HG03469 (cell line): ENCODE measurements around the gene GGCX.
A peak's percentile ranks its signal among the peaks of the same experiment; 100 is the strongest.
"Not testable (repeated sequence)": the region's sequence is repeated elsewhere in the genome, so short reads cannot be mapped to it uniquely, and the experiment has no call there.

ENCODE experiments used
- ATAC-seq: cut with Tn5 transposase; IDR thresholded peaks from one replicate; pipeline ENCODE4 v1.9.1; 2021; ENCODE audit warnings: mild to moderate bottlenecking, moderate library complexity, moderate number of reproducible peaks; ENCODE audit not compliant: unreplicated experiment

Gene GGCX

DNA sequence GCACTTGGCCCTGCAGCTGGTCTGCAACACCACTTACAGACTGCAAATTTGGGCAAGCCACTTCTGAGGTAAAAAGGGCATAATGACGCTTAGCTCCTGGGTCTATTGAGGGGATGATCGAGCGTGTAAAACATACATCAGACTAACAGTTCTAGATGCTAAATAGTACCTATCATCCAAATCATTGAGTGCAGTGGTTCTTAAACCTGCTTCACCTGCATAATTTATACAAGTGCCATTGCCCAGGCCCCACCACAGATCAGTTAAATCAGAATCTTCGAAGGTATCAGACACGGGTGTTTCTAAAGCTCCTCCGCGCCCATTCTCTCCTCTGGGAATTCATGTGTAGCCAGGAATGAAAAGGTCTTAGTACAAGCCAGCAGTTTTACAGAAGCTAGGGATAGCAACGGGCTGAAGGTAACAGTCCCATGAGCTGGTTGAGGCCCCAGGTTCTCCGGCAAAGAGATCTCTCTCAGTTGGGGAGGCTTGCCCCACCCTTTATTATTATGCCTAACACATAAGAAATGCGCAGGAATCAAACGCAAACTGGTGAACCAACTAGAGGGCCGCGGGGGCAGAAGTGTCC, 33.5 kb upstream of the GGCX start:
- ATAC-seq = no peak

DNA sequence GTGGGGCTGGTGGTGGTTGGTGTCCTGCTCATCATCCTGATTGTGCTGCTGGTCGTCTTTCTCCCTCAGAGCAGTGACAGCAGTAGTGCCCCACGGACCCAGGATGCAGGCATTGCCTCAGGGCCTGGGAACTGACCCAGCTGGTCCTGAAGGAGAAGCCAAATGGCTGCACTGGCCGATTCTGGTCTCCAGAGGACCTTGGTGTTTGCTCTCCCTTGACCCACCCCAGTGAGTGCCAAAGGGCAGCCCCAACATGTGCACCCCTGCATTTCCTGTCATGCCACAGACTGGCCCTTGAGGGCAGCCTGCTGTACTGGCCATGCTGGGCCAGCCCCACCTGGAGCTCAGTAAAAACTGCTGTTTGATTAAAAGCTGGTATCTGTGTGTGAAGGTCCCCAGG, 31.7 kb upstream of the GGCX start:
- ATAC-seq = no peak

DNA sequence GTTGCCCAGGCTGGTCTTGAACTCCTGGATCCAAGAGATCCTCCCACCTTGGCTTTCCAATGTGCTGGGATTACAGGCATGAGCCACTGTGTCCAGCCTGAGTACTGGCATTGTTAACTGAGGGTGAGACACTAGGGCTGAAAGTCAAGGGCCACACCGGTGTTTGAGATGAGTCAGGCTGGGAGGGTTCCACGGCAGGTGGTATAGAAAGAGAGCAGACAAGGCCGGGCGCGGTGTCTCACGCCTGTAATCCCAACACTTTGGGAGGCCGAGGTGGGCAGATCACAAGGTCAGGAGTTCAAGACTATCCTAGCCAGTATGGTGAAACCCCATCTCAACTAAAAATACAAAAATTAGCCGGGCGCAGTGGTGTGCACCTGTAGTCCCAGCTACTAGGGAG, 31.0 kb upstream of the GGCX start:
- ATAC-seq = not testable (repeated sequence)

DNA sequence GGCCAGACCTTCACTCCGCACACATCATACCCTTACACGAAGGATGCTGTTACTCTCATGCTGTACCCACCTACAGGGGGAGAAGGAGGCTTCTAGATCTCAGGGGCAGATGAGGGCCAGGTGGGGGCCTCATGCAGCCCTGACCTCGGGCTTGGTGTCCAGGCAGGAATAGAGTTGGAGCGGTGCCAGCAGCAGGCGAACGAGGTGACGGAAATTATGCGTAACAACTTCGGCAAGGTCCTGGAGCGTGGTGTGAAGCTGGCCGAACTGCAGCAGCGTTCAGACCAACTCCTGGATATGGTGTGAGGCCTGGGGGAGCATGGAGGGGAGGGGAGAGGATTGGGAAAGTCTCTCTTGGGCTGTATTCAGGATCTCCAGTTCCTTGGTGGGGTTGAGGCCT, 30.3 kb upstream of the GGCX start:
- no peak for ATAC-seq

DNA sequence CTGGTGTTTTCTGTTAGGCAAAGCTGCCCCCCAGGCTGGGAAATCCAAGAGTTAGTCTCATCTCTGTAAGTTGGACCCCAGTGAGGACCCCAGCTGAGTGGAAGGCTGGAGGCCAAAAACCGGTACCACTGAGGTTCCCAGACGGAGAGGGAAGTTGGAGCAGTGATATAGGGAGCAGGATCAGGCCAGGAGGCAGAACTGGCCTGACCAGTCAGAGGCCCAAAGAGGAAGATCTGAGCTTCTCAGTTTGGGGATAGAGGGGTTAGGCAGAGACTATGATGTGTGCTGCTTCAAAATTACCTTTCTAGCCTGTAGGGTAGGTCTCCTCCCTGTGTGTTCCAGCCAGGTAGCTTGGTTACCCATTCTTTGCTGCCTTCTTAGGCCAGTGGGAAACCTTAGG, 29.7 kb upstream of the GGCX start:
- ATAC-seq = no peak

DNA sequence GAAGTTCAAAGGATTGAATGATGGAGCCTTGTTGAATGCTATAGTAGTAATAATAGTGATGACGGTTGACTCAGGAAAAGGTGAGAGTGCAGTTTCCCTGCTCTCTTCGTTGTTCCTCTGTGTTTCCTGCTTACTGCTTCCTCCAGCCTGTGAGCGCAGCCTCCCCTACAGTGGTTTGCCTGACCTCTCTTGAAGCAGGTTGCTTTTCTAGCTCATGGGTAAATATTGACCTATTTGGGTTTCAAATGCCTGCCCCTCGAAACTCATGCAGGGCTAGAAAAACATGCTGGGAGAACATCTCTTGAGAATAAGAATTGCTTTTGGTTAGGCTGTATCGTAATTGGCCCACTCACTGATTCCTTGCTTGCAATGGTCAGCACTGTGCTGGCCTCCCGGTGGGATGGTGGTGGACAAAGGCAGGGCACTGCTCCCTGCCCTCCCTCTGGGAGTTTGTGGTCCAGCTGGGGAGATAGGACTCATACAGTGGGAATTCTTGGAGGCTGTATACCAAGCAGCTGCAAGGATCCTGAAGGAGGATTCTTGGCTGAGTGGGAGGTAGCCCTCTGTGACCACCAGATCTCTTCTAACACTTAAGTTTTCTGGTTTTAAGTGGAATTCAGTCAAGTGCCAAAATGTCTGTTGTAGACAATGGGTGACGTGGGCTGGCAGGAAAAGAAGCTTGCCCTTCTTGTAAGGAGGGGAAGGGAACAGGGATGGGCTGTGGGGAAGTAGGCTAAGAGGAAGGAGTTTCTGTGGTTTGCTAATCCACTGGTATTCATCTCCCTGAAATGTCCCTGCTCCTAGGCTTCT, 28.9 kb upstream of the GGCX start:
- ATAC-seq = no peak

DNA sequence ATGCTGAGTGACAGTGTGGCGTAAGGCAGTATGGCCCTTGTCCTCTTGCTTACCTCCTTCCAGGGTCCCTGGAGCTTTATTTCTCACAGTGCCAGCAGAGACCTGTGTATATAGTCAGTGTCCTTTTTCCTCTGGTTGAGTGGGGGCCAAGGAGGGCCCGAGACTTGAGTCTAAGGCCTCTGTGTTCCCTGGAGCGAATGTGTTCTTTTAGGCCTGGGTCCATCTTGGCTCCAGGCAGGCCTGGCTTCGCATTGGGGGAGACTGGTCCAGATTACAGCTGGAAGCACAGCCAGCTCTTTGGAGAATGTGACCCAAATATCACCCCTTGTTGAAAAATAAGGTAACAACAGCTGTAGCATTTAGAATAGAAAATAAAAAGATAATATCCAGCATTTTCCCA, 27.9 kb upstream of the GGCX start:
- ATAC-seq = no peak

DNA sequence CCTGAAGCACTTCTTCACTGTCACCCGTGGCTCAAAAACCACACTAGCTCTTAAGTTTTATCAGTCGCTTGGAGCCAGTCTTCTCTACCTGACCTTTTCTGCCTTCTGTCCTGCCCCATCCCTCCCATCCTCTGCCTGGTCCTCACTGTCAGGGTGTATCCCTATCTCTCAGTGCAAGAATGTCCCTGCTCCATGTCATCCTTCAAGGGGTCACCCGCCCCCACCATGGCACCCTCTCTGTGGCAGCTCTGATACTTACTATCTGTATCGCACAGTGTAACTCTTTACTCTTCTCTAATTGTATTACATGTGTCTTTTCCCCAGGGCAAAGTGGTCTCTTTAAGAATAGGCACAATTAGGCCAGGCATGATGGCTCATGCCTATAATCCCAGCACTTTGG, 27.4 kb upstream of the GGCX start:
- ATAC-seq = no peak

DNA sequence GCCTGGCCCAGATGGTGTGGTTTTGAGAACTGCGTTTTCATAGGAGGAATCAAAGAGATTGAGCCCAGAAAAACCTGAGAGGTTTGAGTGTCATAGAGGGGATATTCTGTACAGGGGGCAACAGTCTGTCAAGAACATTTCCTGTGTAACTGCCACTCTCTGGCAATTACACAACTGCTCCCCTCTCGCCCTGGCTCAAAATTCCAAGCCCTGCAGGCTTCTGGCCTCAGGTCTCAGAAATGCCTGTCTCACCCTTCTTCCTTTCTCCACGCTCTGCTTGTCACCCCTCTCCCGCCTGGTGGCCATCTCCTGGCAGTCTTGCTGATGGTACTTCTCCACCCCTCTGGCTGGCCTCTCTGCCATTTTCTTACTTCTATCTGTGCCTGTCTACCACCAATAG, 26.9 kb upstream of the GGCX start:
- no peak for ATAC-seq

DNA sequence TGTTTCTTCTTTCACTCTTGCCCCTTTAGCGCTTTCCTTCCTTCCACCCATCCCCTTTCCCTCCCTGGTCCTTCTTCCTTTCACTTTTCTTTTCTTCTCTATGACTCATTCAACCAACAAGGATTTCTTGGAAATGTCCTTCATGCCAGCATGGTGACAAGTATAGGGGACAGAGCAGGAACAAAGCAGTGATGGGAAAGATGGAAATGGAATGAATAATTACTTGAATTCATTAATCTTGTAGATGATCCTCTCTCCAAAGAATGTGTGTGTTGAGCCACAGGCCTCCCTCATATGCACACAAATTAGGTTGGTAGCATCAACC, 24.4 kb upstream of the GGCX start:
- no peak for ATAC-seq

DNA sequence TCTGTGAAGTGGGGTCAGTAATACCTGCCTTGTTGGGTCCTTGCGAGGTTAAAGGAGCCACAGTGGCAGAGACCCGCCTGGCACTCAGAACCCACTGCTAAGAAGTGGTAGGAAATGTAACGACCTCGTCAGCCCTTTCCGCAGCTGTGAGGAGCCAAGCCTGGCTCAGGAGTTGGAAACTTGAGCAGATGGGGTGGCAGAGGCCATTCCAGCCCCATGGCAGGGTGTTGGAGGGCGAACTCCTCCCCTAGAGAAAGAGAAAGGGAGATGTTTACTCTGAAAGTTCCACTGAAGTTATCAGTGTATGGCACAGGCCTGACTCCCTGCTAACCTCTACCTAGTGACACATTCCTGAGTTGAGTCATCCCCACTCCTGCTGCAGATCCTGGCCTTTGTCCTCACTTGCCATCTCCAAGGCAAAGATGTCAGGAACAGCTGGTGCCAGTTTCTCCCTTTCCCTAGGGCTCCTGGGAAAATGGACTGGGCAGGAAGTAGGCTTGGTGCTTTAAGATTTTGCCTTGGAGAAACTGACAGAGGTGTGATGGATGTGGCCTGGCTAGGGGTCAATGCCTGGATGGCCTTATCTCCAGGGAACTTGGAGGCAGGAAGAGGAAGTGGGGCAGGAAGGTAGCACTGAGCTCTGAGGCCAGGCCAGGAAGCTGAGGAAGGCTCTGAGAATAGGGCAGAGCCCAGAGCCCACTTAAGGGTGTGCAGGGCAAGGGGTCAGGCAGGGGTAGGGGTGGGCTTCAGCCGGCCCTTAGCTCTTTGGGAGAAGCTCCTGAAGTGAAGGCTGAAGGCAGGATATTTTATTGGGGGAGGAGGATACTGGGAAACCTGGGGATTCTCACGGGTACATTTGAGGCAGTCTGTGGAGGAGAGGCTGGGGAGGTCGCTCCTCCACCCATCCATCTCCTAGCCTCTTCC, 23.8 kb upstream of the GGCX start:
- ATAC-seq = no peak

DNA sequence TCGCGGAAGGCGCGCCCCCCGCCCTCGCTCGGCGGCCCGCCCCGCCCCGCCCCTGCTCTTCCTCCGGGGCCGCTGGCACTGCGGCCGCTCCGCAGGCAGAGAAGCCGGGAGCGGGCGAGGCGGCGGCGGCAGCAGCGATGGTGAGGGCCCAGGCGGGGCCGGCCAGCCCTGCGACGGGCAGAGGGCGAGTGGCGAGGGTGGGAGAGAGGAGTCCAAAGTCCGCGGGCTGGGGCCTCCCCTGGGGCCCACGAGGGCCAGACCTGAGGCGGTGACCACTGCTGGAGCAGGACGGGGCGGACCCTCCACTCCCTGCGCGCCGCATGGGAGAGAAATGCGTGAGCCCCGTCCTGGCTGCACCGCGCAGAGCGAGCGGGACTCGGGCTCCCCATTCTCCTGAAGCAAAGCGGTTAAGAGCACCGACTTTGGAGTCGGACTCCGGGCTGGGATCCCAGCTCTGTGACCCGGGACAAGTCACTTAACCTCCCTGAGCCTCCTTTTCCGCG, 23.1 kb upstream of the GGCX start, which contains the start of gene VAMP5:
Gene VAMP5 (plus strand): TSS at position 78 of the 503 bp plus-strand sequence. CDS start 60 bp downstream, at position 138.
- no peak for ATAC-seq

DNA sequence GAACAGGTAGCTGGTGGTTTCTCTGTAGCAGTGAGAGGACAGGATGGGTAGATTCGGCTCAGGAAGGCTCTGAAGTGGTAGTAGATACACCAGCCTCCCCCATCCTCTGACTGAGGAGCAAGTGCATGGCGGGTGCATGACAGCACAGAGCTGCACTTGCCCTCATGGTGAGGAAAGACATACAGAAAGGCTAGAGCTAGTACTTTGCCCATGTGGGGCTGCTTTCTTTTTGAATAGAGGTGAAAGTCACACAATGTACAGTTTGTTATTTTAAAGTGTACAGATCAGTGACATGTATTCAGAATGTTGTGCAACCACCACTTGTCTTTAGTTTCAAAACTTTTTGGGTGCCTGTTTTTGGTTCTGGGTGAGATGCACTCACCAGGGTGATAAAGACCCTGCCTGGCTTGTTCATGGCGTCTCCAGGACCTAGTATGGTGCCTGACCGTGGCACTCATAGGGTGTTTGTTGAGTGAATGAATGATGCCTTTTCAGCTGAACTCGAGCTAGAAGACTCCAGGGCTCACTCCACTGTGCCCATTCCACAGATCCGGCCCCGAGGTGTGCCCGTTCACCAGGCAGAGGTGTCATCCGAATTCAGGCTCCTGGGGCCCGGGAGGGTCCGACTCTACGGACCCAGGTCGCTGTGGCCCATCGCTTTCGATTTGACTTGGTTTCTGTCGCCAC, 22.5 kb upstream of the GGCX start:
- no peak for ATAC-seq

DNA sequence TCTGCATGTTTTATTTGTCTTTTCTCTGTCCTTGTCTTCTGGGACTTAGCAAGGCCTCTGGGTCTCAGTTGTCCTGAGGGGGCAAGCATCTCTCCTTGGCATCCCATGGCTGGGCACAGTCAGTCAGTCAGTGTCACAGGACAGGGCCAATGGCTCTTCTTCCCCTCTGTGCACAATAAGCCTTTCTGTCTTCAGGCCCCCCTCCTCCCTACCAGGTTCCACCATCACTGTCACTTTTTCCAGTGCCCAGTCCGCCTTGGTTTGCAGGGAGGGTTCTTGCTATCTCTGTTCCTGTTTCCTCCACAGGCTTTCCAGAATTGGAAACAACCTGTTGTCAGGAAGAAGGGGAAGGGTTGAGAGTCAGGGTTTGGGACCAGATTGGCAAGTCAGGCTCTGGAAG, 21.2 kb upstream of the GGCX start:
- ATAC-seq = no peak

DNA sequence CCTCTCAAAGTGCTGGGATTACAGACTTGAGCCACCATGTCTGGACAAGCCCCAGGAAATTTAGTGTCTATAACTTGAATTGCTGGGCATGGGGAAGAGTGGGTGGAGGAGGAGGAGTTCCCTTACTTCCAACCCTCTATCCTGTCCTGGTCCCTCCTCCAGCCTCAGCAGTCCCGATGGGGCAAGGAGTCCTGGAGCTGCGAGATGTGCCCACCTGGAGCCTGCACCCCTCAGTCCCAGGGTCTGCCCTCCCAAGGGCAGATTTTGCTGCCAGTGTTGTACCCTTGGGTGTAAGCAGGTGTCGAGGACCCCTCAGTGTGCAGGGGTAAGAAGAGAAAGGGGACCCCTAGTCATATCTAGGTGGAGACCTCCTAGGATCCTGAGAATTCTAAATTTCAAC, 18.9 kb upstream of the GGCX start:
- ATAC-seq = no peak

DNA sequence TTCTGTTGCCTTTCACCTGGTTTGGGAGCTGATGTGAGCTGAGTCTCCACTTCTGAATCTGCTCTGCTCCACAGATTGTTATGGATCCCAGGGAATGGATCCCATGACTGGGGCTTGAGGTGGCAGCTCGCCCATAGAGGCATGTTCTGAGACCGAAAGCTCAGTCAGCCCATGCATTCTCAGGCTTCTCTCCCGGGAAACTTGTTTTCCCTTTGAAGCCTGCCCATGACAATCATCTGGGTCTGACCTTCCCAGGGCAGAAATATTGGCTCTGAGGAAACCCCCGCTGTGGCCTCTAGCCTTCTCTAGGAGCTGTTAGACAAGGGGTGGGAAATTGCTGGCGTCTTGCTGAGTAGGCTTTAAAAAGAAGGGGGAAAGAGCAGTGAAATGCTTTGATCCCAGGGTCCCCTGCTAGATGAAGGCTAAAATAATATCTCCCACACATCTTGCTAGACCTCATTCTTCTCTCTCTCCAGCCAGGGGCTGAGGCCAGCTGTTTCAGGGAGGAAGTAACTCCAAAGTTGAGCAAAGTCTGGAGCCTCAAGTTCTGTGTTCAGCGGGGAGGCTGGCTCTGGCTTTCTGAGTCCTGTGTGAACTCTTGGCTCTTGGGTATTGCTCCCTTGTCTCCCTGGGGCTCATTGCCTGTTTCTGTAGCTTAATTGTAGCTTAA, 18.1 kb upstream of the GGCX start:
- ATAC-seq = no peak

DNA sequence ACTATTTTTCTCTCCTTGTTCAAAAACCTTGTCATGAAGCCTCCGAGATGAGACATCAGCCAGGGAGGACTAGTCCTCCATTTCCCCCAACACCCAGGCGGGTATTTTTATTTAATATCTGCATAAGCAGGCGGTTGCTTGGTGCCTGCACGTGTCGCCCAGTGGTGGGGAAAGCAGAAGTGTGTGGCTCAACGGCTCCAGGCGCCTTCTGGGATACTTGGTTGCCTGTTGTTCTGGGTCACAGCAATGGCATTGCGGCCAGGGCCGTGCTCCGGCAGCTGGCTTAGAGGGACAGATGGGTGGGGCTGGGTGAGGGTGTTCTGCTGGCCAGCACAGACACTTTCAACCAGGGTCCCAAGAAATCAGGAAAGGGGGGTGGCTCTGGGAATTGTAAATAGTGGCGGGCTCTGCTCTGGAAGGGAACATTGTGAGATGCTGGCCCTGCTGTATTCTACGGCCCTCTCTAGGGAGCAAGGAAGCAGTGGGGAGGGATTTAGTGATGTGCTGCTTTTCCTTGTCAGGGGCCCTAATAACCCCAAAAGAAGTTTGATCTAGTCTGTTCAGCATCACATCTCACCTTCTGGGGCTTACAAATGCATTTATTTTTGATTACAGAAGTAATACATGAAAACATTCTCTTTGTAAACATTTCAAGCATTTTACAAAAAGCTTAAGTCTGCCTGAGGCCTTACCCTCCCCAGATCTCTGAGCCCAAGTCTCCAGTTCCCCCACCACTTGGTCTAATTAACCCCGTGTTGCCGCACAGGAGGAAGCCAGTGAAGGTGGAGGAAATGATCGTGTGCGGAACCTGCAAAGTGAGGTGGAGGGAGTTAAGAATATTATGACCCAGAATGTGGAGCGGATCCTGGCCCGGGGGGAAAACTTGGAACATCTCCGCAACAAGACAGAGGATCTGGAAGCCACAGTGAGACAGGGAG, 17.2 kb upstream of the GGCX start:
- no peak for ATAC-seq

DNA sequence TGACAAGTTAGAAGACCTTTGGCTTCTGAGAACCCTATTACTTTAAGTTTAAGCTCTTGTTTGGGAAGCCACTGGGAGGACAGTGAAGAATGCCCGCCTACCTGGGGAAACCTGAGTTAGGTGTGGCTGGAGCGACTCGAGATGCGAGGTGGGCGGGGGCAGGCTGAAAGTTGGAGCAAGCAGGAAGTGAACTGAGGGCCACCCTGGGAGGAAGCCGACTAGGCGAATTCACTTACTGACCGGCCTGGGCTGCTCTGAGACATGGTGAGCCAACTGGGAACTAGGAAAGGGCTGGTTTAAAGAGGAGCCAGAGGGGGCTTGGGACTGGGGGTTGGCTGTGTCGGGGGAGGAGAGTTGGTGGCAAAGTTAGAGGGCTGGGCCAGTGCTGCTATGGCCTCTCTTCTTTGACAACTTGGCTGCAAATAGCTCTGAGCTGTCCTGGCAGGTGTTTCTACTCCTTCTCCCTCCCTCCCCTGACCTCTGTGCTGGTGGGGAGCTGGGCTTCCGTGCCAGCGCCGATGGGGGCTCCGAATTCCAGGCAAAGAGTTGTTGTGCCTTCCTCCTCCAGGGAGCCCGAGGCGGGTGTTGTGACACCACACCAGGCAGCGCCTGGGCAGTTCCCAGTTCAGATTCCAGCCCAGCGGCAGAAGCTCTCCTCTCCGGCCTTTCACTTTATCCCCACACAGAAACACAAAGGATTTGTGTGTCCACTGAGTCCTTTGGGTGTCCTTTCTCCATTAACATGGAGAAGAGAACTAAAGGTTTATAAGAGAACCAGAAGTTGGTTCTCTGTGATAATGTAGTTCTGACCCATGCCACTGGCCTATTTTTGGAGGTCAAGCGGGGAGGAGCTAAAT, 16.3 kb upstream of the GGCX start, which contains the start of gene VAMP8:
Gene VAMP8 (plus strand): TSS at position 201 of the 857 bp plus-strand sequence. CDS start 61 bp downstream, at position 262.
- peak; percentile 47 for ATAC-seq
